Measurements from ENCODE around the gene LOXL3.

Gene LOXL3

GRCh38 chr2:74528600-74529356 lies 25.0 kb downstream of the LOXL3 start:
- no peak for DNase-seq (ENCODE audit: low read depth in 2 of 2)

GRCh38 chr2:74527741-74528140 lies 26.0 kb downstream of the LOXL3 start:
- no peak for DNase-seq (ENCODE audit: low read depth in 2 of 2)

GRCh38 chr2:74526649-74527230 lies 27.0 kb downstream of the LOXL3 start:
- DNase-seq (ENCODE audit: low read depth in 2 of 2), result no peak

- DNase-seq (ENCODE audit: low read depth in 2 of 2), result no peak
Observed at GRCh38 chr2:74525717-74526648, 27.8 kb downstream of the LOXL3 start, which contains the start of gene DQX1. TSS of gene DQX1 (minus strand) at chr2:74526231. CDS start at chr2:74525729, 502 bp downstream.

- no peak for DNase-seq (ENCODE audit: low read depth in 2 of 2)
Observed at GRCh38 chr2:74524955-74525716, 28.6 kb downstream of the LOXL3 start.

- no peak for DNase-seq (ENCODE audit: low read depth in 2 of 2)
Observed at GRCh38 chr2:74524005-74524404, 29.7 kb downstream of the LOXL3 start.

GRCh38 chr2:74522516-74522915 lies 31.2 kb downstream of the LOXL3 start:
- no peak for DNase-seq (ENCODE audit: low read depth in 2 of 2)

GRCh38 chr2:74516650-74517049 lies 37.1 kb downstream of the LOXL3 start:
- DNase-seq (ENCODE audit: low read depth in 2 of 2), result no peak

GRCh38 chr2:74515981-74516633 lies 37.6 kb downstream of the LOXL3 start:
- peak; percentile 37 to 52 for DNase-seq (ENCODE audit: low read depth in 2 of 2)

GRCh38 chr2:74515271-74515980 lies 38.3 kb downstream of the LOXL3 start:
- no peak for DNase-seq (ENCODE audit: low read depth in 2 of 2)

GRCh38 chr2:74514368-74515270 lies 39.1 kb downstream of the LOXL3 start, which contains the start of gene TLX2:
TSS of gene TLX2 (plus strand) at chr2:74514450. CDS start at chr2:74514807, 357 bp downstream.
- no peak for DNase-seq (ENCODE audit: low read depth in 2 of 2)

GRCh38 chr2:74513605-74514367 lies 40.0 kb downstream of the LOXL3 start:
- DNase-seq (ENCODE audit: low read depth in 2 of 2), result no peak

GRCh38 chr2:74512744-74513604 lies 40.8 kb downstream of the LOXL3 start:
- DNase-seq (ENCODE audit: low read depth in 2 of 2), result no peak

GRCh38 chr2:74511104-74511989 lies 42.4 kb downstream of the LOXL3 start:
- DNase-seq (ENCODE audit: low read depth in 2 of 2), result no peak

- DNase-seq (ENCODE audit: low read depth in 2 of 2), result no peak
Observed at GRCh38 chr2:74510272-74510671, 43.5 kb downstream of the LOXL3 start.

GRCh38 chr2:74507926-74508520 lies 45.7 kb downstream of the LOXL3 start:
- no peak for DNase-seq (ENCODE audit: low read depth in 2 of 2)
